KMS-11 (cell line): ENCODE data around the gene NDFIP1.

Experiments used
- H2AFZ ChIP-seq: fragments of 200-600 bp; sonication (generic); 2 replicates; pipeline ENCODE4 v1.6.1; 2016; ENCODE audit warnings: antibody characterized with exemption, mixed run types, low read depth
- H3K27ac ChIP-seq: fragments of 200-600 bp; sonication (generic); 2 replicates; pipeline ENCODE4 v1.6.1; 2016; ENCODE audit warnings: mild to moderate bottlenecking, mixed run types
- H3K27me3 ChIP-seq: fragments of 200-600 bp; sonication (generic); 2 replicates; pipeline ENCODE4 v1.6.1; 2017; ENCODE audit warnings: mild to moderate bottlenecking, low read depth, mixed run types, moderate library complexity; ENCODE audit not compliant: insufficient read depth
- H3K36me3 ChIP-seq: fragments of 200-600 bp; sonication (generic); 2 replicates; pipeline ENCODE4 v1.6.1; 2017; ENCODE audit warnings: mild to moderate bottlenecking, mixed run types; ENCODE audit not compliant: insufficient read depth
- H3K4me1 ChIP-seq: fragments of 200-600 bp; sonication (generic); 2 replicates; pipeline ENCODE4 v1.6.1; 2016; ENCODE audit warnings: mild to moderate bottlenecking, low read depth, mixed run types; ENCODE audit not compliant: poor library complexity, severe bottlenecking
- H3K4me2 ChIP-seq: fragments of 200-600 bp; sonication (generic); 2 replicates; pipeline ENCODE4 v1.7.0; 2016; ENCODE audit warnings: mild to moderate bottlenecking, mixed run types
- H3K4me3 ChIP-seq: fragments of 200-600 bp; sonication (generic); IDR thresholded peaks from 2 replicates; pipeline ENCODE4 v1.6.1; 2017; ENCODE audit warnings: low read depth, low read length, mixed read lengths; ENCODE audit not compliant: insufficient read depth
- H3K79me2 ChIP-seq: fragments of 200-600 bp; sonication (generic); 2 replicates; pipeline ENCODE4 v1.6.1; 2016; ENCODE audit warnings: low read depth, mixed run types; ENCODE audit not compliant: insufficient read depth
- H3K9ac ChIP-seq: fragments of 200-600 bp; sonication (generic); 2 replicates; pipeline ENCODE4 v1.6.1; 2016; ENCODE audit warnings: mild to moderate bottlenecking, mixed run types
- H4K20me1 ChIP-seq: fragments of 200-600 bp; sonication (generic); 2 replicates; pipeline ENCODE4 v1.6.1; 2016; ENCODE audit warnings: mild to moderate bottlenecking, mixed run types; ENCODE audit not compliant: insufficient read depth
- TF ChIP-seq, protein P1 (sequence below): fragments of 200-600 bp; sonication (generic); conservative IDR thresholded peaks from 2 replicates; pipeline ENCODE4 v1.6.1; 2017; ENCODE audit warnings: low read depth, mild to moderate bottlenecking, antibody characterized with exemption, low read length, moderate library complexity, mixed read lengths

Gene NDFIP1

DNA sequence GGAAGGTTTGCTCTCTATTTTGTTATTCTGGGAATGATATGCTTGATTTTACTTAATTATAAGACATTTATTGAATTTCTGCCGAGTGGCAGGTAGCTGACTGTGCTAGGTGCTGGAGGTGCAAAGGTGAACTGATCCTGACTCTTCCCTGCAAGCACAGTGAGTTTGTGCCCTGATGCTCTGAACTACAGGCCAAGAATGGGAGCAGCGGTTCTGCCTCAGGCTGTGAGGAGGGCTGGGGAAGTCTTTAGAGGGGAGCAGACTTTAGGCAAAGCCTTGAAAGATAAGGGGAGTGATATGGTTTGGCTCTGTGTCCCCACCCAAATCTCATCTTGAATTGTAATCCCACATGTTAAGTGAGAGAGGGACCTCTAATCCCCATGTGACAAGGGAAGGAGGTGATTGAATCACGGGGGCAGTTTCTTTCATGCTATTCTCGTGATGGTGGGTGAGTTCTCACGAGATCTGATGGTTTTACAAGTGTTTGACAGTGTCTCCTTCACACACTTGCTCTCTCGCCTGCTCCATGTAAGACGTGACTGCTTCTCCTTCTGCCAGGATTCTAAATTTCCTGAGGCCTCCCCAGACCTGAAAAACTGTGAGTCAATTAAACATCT, 73.1 kb downstream of the NDFIP1 start:
- Histone ChIP-seq H3K4me1 (no peaks in the 10 kb centered on the region), H3K27ac (no peak overlapping the region)

GRCh38 chr5:142182840-142183239, 74.3 kb downstream of the NDFIP1 start:
- TF ChIP-seq, protein P1, sequence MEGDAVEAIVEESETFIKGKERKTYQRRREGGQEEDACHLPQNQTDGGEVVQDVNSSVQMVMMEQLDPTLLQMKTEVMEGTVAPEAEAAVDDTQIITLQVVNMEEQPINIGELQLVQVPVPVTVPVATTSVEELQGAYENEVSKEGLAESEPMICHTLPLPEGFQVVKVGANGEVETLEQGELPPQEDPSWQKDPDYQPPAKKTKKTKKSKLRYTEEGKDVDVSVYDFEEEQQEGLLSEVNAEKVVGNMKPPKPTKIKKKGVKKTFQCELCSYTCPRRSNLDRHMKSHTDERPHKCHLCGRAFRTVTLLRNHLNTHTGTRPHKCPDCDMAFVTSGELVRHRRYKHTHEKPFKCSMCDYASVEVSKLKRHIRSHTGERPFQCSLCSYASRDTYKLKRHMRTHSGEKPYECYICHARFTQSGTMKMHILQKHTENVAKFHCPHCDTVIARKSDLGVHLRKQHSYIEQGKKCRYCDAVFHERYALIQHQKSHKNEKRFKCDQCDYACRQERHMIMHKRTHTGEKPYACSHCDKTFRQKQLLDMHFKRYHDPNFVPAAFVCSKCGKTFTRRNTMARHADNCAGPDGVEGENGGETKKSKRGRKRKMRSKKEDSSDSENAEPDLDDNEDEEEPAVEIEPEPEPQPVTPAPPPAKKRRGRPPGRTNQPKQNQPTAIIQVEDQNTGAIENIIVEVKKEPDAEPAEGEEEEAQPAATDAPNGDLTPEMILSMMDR, result no peak
- no peaks in the 10 kb centered on the region for H4K20me1 ChIP-seq
- H3K9ac ChIP-seq, result no peak overlapping the region
- no peaks in the 10 kb centered on the region for H3K4me1 ChIP-seq
- H3K79me2 ChIP-seq, result no peaks in the 10 kb centered on the region
- no peaks in the 10 kb centered on the region for H3K27me3 ChIP-seq
- H3K36me3 ChIP-seq, result no peaks in the 10 kb centered on the region
- no peak overlapping the region for H3K4me3 ChIP-seq
- no peak overlapping the region for H3K4me2 ChIP-seq
- no peak overlapping the region for H2AFZ ChIP-seq
- no peak overlapping the region for H3K27ac ChIP-seq

More for the DNA sequence above, 73.1 kb downstream of the NDFIP1 start:
- Histone ChIP-seq H3K9ac (no peak overlapping the region), H2AFZ (no peak overlapping the region), H3K27me3 (no peaks in the 10 kb centered on the region), H3K4me2 (no peak overlapping the region), H3K36me3 (no peaks in the 10 kb centered on the region), H4K20me1 (no peaks in the 10 kb centered on the region), H3K79me2 (no peaks in the 10 kb centered on the region), H3K4me3 (no peak overlapping the region)
- TF ChIP-seq, protein P1, result no peak

DNA sequence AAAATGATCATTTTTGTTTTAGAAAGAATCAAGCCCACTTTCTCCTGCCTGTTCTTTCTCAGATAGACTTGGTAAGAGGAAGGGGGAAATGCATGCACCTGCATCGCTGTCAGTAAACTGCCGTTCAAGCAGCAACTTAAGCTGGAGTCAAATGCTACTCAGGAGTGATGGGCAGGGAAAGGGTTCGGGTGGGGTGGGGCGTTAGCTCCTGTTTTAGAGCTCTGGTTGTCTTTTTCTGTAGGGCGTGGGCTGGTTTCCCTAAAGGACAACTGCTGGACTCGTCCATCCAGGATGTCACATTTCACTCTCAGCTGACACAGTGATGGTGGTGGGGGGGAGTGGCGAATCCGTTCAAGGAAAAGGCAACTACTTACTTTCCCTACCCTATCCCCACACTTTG, 75.0 kb downstream of the NDFIP1 start:
- no peaks in the 10 kb centered on the region for H3K36me3 ChIP-seq
- no peak overlapping the region for H2AFZ ChIP-seq
- H3K79me2 ChIP-seq, result no peaks in the 10 kb centered on the region
- H4K20me1 ChIP-seq, result no peaks in the 10 kb centered on the region
- H3K4me3 ChIP-seq, result no peak overlapping the region
- no peaks in the 10 kb centered on the region for H3K4me1 ChIP-seq
- no peak overlapping the region for H3K9ac ChIP-seq
- TF ChIP-seq, protein P1, result no peak
- no peak overlapping the region for H3K4me2 ChIP-seq
- no peaks in the 10 kb centered on the region for H3K27me3 ChIP-seq
- H3K27ac ChIP-seq, result no peak overlapping the region

DNA sequence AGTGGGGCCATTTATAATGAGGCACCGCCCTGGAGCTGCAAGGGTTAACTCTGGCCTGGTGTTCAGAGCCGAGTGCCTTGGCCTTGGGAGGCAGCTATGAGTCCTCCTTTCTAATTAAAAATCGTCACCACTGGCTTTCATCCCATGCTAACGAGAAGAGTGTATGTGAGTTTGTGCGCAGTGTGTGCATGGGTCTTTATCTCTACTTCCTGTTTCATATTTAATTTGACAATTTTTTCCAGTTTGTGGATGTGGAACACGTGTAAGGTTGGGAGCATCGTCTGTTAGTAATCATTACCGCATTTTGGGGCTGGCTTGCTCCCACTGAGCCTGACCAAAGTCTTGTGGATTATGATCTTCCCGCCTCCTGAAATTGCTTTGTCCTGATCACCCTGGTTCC, 76.4 kb downstream of the NDFIP1 start:
- H3K27me3 ChIP-seq, result no peaks in the 10 kb centered on the region
- no peak overlapping the region for H3K4me2 ChIP-seq
- no peak overlapping the region for H3K9ac ChIP-seq
- no peak overlapping the region for H3K27ac ChIP-seq
- H2AFZ ChIP-seq, result no peak overlapping the region
- TF ChIP-seq, protein P1, result no peak
- no peaks in the 10 kb centered on the region for H3K79me2 ChIP-seq
- no peaks in the 10 kb centered on the region for H3K36me3 ChIP-seq
- H3K4me1 ChIP-seq, result no peaks in the 10 kb centered on the region
- no peak overlapping the region for H3K4me3 ChIP-seq
- H4K20me1 ChIP-seq, result no peaks in the 10 kb centered on the region
